Adrenal gland (tissue), 12 donors: ENCODE results near the gene NUP210L. TPM values are rescaled to one million over a fixed set of nuclear protein-coding genes. Genes with fewer than 3 reads are reported as not detected.

ENCODE experiments used
- DNase-seq, 7 donors: peaks; one replicate each; pipeline ENCODE4 v3.0.0-alpha.2; 2019 to 2020
- H3K27ac ChIP-seq, 5 donors: fragments of 200-600 bp; sonication (generic) in 4 of 5; 1 replicate in 3 of 5; 2 replicates in 2 of 5; pipeline versions ENCODE4 v1.5.1 to v1.8.0; 2016 to 2020; ENCODE audit warnings: mild to moderate bottlenecking in 1 of 5
- H3K27me3 ChIP-seq: fragments of 200-600 bp; 2 replicates; pipeline ENCODE4 v1.8.0; 2021
- H3K36me3 ChIP-seq, 2 donors: fragments of 200-600 bp; replicated peaks in 1 of 2; 1 replicate in 1 of 2; 2 replicates in 1 of 2; pipeline versions ENCODE4 v1.5.1 to v1.8.0; 2018 to 2022
- H3K4me1 ChIP-seq, 2 donors: fragments of 200-600 bp; replicated peaks in 1 of 2; 1 replicate in 1 of 2; 2 replicates in 1 of 2; pipeline versions ENCODE4 v1.5.1 to v1.8.0; 2018 to 2021
- H3K4me3 ChIP-seq, 4 donors: fragments of 200-600 bp; sonication (generic) in 3 of 4; one replicate each; pipeline ENCODE4 v1.5.1; 2016 to 2018
- H3K9me3 ChIP-seq, 3 donors: fragments of 200-600 bp; sonication (generic) in 1 of 3; replicated peaks in 1 of 3; 1 replicate in 2 of 3; 2 replicates in 1 of 3; pipeline versions ENCODE4 v1.5.1 to v1.8.0; 2016 to 2021
- POLR2A ChIP-seq, 2 donors: fragments of 450-650 bp; IDR thresholded peaks; one replicate each; pipeline ENCODE4 v1.6.1; 2017; ENCODE audit warnings: antibody characterized with exemption in 2 of 2, mild to moderate bottlenecking in 2 of 2, moderate library complexity in 1 of 2
- WGBS, 4 donors: extraction: QIAGEN DNeasy Blood & Tissue Kit in 2 of 4; methylation state at CpG; one replicate each; pipeline versions ENCODE4 v1.1.5 to v1.1.7; 2013 to 2017; 5-methylcytosine and 5-hydroxymethylcytosine counted together
- intact Hi-C, 2 donors: fragments of 100-400 bp; cut with DNase I; formaldehyde crosslinking; loops; one replicate each; pipeline versions ENCODE4 v1.14.1 to v1.15.0; 2022 to 2023
- polyA plus RNA-seq, 3 donors: library from polyadenylated mRNA; stranded (reverse); fragments of 200-250 nt in 2 of 3; fragments of 350-450 nt in 1 of 3; fragmentation: Illumina TruSeq in 1 of 3; extraction: RNeasy Lipid Tissue Mini Kit (QIAGEN cat#74804) in 1 of 3; gene quantifications; one replicate each; pipeline ENCODE4 v1.2.3, GENCODE V29; 2013 to 2014
- total RNA-seq, 9 donors: library from RNA; depleted of rRNA in 4 of 9; stranded (reverse); fragments of >200 nt in 4 of 9; fragments of 120-200 nt in 1 of 9; fragmentation: NEBNext Ultra II Directional in 1 of 9; extraction: Animal tissue kit (Norgen Biotek cat#: 25700) in 1 of 9; gene quantifications; one replicate each; pipeline versions ENCODE4 v1.1.0 to v1.2.4, GENCODE V29; 2013 to 2023
- TF ChIP-seq, protein P1 (sequence below), 6 experiments: fragments of 450-650 bp in 4 of 6; fragments of 200-600 bp in 2 of 6; sonication (generic) in 1 of 6; IDR thresholded peaks; 1 replicate in 5 of 6; 2 replicates in 1 of 6; pipeline versions ENCODE4 v1.5.1 to v1.8.0; 2016 to 2021; ENCODE audit warnings: antibody characterized with exemption in 6 of 6, mild to moderate bottlenecking in 2 of 6, moderate library complexity in 1 of 6
- donor health status: healthy with polysubstance abuse.
- donor health status: Bipolar disorder and iron deficiency.
- donor health status: DM: yes; HTN: yes; CAD: no.
- donor health status: DM: no; HTN: no; CAD: no.
- donor health status: DM: no; HTN: no; CAD: no.
- donor health status: DM: yes; HTN: yes; CAD: no.

NUP210L gene
- total and polyA plus RNA-seq, 12 donors: 0.03 to 0.07 (median 0.06) TPM; not detected in 7

DNA sequence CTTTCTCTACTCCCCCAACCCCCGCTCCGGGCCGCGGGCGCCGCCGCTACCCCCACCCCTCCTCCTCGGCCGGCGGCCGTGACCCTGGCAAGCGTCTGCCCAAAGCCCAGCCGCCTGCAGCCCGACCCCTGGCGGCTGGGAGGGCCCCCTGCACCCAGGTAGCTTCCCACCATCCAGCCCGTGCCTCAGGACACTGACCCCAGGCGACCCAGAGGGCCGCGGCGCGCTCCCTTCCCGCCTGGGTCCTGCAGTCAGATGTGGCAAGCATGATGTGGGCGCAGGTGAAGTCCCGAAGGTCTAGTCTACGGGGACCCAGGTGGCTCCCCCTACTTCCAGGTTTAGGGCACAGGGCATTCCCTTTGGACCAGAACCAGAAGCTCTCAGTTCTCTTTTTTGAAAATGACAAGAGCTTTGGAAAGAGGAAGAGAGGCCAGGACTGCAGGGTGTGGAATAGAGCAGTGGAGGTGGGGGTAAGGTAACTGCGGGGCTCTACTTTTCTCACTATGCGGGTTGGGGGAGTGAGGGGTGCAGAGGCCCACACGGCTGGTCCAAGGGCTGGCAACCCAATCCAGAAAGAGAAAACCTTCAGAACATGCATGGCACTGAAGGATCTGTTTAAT lies 208.1 kb downstream of the NUP210L start, which contains the start of gene DENND4B:
DENND4B (minus strand) TSS at position 97 of the 620 bp plus-strand sequence. CDS start 2,344 bp downstream, outside the sequence.
- Histone ChIP-seq H3K4me1 (peaks cover 0 to 7% of the 10 kb centered on the region in 2 donors), H3K9me3 (no peaks in the 10 kb centered on the region), H3K27ac (peak within 1 kb of the TSS; percentile 82 to 100 (median 94)), H3K4me3 (peak within 1 kb of the TSS in 3 of 4 donors; percentile 46 to 98 (median 75)), H3K36me3 (peaks cover 0 to 57% of the 10 kb centered on the region in 2 donors), H3K27me3 (no peaks in the 10 kb centered on the region)
- intact Hi-C loops: loop anchor here (10.0 kb wide), 1 partner anchor 152 kb away; no protein-coding TSS in a partner anchor
- no peak for TF ChIP-seq POLR2A (IDR thresholded peaks at IDR 0.05)
- TF ChIP-seq, protein P1, sequence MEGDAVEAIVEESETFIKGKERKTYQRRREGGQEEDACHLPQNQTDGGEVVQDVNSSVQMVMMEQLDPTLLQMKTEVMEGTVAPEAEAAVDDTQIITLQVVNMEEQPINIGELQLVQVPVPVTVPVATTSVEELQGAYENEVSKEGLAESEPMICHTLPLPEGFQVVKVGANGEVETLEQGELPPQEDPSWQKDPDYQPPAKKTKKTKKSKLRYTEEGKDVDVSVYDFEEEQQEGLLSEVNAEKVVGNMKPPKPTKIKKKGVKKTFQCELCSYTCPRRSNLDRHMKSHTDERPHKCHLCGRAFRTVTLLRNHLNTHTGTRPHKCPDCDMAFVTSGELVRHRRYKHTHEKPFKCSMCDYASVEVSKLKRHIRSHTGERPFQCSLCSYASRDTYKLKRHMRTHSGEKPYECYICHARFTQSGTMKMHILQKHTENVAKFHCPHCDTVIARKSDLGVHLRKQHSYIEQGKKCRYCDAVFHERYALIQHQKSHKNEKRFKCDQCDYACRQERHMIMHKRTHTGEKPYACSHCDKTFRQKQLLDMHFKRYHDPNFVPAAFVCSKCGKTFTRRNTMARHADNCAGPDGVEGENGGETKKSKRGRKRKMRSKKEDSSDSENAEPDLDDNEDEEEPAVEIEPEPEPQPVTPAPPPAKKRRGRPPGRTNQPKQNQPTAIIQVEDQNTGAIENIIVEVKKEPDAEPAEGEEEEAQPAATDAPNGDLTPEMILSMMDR (IDR thresholded peaks at IDR 0.05): peak; percentile 84 to 96 (median 88)
- WGBS, 4 donors: 8 to 73% (median 27%) methylated on average over 3 to 28 of the region's 28 CpGs
- DNase-seq: peak; percentile 85 to 91 (median 88)

GRCh38 chr1:153945795-153946621 lies 208.9 kb downstream of the NUP210L start:
- 0 to 1% (median 1%) methylated on average over 14 to 92 of the region's 95 CpGs for WGBS, 4 donors
- Histone ChIP-seq H3K9me3 (no peaks in the 10 kb centered on the region), H3K27ac (peak overlapping the region; percentile 82 to 100 (median 94)), H3K4me1 (peaks cover 0 to 7% of the 10 kb centered on the region in 2 donors), H3K4me3 (peak overlapping the region in 3 of 4 donors; percentile 46 to 98 (median 75)), H3K36me3 (peaks cover 0 to 52% of the 10 kb centered on the region in 2 donors), H3K27me3 (no peaks in the 10 kb centered on the region)
- peak; percentile 85 to 92 (median 90) for DNase-seq
- TF ChIP-seq, protein P1 (IDR thresholded peaks at IDR 0.05): no peak
- peak; percentile 11 to 68 for TF ChIP-seq POLR2A (IDR thresholded peaks at IDR 0.05)
- intact Hi-C loops: loop anchor here (10.0 kb wide), 1 partner anchor 151 kb away; no protein-coding TSS in a partner anchor

- Histone ChIP-seq H3K27ac (peak overlapping the region; percentile 82 to 100 (median 94)), H3K27me3 (no peaks in the 10 kb centered on the region), H3K4me1 (peaks cover 0 to 7% of the 10 kb centered on the region in 2 donors), H3K9me3 (no peaks in the 10 kb centered on the region), H3K36me3 (peaks cover 0 to 52% of the 10 kb centered on the region in 2 donors), H3K4me3 (peak overlapping the region in 3 of 4 donors; percentile 42 to 98 (median 46))
- 35 to 70% (median 46%) methylated on average over 7 to 12 of the region's 12 CpGs for WGBS, 4 donors
- no peak for TF ChIP-seq POLR2A (IDR thresholded peaks at IDR 0.05)
- TF ChIP-seq, protein P1 (IDR thresholded peaks at IDR 0.05): no peak
- intact Hi-C loops: loop anchor here (10.0 kb wide), 1 partner anchor 150 kb away; no protein-coding TSS in a partner anchor
- peak; percentile 50 to 79 (median 65) for DNase-seq
Measured at GRCh38 chr1:153945131-153945794, 209.6 kb downstream of the NUP210L start.
